Stimulated activated CD4-positive, alpha-beta T cell treated with anti-CD3 and anti-CD28 coated beads, Interleukin-4, amount 100 ng/mL, for 24 hours (primary cell): Measurements from ENCODE around the gene NDST1.

Experiments used
- DNase-seq: peaks from one replicate; pipeline ENCODE4 v3.0.0-alpha.2; 2020

NDST1 gene

DNA sequence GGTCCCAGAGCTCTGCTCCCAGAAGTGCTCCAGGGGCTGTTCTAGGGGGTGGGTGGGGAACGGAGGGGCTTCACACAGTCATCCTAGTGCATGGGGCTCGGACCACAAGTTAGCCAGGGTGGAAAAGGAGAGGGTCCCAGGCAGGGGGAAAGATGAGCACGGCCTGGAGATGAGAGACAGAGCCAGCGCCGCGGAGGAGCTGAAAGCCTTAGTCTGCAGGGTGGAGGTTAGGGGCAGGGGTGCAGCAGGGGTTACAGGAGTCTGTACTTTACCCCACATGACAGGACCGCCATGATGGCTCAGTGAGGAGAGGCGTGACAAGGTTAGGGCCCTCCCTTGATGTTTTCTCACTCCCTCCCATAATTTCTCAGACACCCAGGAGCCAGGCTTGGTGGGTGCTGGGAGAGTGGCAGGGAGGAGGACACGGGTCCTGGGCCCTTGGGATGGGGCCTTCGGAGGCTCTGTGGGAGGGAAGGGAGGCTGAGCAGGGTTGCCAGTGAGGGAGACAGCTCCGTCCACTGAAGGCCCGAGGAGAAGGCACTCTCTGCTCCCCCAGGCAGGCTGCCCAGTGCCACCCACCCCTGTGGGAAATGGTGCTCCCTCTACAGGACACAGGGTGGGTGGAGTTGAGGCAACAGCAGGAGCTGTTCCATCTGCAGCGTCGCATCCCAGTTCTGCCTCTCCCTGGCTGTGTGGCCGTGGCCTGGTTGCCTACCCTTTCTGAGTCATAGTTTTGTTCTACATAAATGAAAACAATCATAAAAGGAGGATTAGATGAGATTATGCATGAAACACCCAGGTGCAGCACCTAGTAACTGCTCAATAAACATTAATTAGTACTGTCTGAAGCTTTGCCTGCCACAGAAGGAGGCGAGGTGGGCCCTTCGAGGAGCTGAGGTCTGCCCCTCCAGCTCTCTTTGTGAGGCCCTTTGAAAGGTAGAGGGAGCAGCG lies 66.2 kb downstream of the NDST1 start:
- no peak for DNase-seq

DNA sequence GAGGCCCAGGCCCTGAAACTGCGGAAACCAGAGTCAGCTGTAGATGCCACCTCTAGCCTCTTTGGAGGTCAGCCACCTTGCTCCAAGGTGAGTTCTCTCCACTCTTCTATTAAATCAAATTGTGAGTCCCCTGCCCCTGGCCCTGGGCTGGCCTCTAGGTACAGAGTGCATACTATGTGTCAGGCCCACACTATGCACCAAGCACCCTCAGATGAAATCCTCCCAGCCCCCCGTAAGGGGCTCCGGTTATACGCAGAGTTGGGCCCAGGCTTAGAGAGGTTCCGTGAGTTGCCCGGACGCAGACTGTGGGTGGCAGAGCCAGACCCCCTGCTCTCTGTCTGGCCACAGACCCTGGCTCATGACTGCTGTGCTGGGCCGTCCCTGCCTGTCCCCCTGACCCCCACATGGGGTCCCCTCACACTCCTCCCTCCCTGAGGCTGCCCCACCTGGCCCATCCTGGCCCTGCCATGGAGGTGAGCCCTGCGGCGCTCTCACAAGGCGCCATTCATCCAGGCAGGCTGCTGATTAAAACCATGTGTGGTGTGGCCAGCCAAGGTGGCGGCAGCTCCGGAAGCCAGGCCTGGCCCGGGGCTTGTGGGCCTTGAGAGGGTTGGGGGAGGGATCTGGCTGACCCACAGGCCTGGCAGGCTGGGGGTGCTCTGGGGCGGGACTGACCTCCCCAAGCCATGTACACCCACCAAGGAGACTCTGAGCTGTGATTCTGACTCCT lies 67.1 kb downstream of the NDST1 start:
- DNase-seq: no peak

DNA sequence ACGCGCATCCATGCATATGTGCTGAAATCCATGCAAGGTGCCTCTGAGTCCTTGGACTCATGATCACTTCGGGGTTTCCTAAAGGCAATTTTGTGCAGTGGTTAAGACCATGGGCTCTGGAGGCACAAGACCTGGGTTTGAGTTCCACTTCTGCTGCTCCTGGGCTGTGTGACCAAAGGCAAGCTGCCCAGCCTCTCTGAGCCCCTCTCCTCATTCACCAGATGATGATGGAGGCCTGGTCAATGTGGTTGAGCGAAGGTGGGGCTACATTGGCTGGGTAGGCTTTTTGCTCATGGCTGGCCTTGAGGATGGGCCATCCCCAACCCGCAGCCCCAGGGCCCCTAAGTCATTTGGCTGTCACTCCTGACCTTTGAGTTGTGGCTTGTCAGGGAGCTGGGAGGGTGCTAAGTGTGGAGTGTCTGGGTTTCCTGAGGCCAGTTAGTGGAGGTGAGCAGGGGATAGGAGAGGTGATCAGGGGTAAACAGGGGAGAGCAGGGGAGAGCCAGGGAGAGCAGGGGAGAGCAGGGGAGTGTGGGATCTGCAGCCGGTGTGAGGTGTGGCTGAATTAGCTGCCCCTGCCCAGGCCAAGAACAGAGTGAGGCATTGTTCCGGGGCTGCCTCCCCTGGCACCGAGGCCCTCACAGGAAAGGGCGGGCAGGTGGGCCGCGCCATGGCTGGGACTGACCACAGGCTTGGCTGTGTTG lies 68.0 kb downstream of the NDST1 start:
- DNase-seq: no peak

- DNase-seq: no peak
These were observed 68.6 kb downstream of the NDST1 start for GRCh38 chr5:150576449-150576949.

DNA sequence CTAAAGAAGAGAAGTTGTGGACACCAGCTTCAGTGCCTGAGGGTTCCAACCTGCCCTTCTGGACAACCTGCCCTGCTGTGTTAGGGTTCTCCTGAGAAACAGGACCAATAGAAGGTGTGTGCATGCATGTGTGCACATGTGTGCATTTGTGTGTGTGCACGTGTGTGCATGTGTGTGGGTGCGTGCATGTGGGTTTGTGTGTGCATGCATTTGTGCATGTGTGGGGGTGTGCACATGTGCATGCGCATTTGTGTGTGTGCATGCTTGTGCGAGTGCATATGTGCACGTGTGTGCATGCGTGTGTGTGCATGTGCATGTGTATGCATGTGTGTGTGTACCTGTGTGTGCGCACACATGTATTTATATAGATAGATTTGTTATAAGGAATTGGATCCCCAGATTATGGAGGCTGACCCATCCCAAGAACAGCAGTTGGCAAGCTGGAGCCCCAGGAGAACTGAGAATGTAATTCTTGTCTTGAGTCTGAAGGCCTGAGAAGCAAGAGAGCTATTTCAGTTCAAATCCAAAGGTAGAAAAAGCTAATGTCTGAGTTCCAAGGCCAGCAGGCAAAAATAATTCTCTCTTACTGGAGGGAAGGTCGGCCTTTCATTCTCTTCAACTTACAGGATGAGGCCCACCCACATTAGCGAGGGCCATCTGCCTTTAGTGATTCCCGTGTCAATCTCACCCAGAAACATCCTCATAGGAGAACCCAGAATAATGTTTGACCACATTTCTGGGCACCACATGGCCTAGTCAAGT lies 69.6 kb downstream of the NDST1 start:
- no peak for DNase-seq

DNA sequence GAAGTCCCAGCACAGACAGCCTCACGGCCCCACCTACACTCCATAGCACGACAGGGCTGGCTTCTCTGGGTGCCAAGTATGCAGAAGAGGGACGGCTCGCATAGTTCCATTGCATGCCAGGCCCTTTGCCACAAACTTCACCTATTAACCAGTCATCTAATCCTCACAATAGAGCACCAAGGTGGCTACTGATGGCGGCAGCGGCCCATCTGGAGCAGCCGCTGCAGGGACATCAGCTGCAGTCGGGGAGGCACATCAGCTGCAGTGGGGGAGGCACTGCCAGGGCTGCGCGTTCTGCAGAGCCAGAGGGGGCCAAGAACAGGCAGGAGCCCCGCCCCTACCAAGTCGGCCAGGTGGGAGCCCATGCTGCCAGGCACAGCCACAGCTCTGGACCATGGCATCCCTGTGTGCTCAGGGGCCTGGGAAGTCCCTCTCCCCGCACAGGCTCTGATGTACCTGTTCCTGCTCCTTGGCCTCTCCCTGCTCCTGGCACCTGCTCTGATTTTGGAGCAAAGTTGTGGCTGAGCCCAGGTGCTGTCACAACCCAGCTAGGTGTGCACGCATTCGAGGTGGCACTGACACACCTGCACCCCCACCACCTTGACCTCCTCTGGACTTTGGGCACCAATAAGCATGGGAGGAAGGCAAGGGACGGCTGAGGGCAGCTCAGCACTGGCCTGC lies 71.0 kb downstream of the NDST1 start:
- no peak for DNase-seq

DNA sequence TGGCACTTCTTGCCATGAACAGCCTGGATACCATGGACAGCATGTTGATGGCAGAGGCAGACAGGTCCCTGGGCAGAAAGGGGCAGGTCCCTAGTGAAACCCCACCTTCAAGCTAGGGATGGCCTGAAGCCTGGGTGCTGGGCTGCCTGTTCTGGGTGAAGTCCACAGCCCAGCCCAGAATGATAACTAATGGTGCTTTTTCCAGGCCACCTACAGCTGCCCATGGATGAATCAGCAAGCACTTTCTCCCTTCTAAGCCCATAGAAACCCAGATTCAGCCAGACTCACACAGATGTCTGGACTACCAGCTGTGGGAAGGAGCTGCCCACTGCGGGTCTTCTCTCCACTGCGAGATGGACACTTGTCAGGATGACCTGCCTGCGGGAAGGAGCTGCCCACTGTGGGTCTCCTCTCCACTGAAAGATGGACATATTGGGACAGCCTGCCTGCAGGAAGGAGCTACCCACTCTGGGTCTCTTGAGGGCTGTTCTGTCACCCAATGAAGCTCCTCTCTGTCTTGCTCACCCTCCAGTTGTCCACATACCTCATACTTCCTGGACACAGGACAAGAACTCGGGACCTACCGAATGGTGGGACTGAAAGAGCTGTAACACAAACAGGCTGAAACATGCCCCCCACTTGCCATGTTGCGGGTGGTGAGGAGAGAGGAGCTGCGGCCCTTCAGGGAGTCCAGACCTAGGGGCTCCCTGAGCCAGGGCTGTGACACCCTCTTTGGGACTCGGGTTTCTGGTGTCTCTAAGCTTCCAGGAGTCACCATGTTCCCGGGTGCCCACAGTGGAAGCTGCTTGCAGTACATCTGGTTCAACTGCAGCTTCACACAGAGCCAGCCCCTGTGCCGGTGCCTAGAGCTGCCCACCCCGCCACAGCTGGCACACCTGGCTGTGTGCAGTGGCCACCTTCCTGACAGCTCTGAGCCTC lies 71.8 kb downstream of the NDST1 start:
- DNase-seq: no peak

- no peak for DNase-seq
These were observed 73.0 kb downstream of the NDST1 start for GRCh38 chr5:150580917-150581316.

GRCh38 chr5:150582241-150583109 lies 74.5 kb downstream of the NDST1 start:
- DNase-seq: no peak

- no peak for DNase-seq
These were observed 75.8 kb downstream of the NDST1 start for GRCh38 chr5:150583541-150584225.

DNA sequence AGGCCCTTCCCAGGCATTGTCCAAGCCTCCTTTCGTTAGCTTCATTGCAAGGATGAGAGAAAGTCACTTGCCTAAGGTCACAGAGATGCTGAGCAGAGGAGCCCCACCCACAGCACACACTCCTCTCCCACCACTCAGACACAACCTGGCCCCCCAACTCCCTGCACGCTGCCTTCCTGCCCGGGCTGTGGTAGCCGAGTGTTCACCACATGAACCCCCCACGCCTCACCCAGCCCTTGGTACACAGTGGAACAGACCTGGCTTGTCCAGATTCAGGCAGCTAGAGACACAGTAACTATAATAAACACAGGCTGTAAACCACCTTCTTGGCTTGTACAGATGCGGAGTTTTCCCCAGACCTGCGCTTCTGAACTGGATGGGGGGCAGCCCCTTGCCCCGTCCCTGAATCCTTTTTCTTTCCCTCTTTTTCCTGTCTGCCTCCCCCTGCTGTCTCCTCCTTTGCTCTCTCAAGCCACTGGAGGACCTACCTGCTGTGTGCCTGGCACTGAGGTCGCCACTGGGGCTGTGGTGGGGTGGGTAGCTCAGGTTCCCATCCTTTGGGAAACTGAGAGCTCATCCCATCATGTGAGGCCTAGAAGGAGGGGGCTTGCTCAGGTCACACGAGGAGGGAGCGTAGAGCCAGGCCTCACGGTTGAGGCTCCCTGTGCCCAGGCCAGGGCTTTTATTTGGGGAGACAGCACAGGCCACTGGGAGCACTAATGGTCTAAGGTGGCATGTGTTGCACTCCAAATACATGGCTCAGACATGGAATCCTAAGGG lies 76.8 kb downstream of the NDST1 start:
- DNase-seq: no peak

DNA sequence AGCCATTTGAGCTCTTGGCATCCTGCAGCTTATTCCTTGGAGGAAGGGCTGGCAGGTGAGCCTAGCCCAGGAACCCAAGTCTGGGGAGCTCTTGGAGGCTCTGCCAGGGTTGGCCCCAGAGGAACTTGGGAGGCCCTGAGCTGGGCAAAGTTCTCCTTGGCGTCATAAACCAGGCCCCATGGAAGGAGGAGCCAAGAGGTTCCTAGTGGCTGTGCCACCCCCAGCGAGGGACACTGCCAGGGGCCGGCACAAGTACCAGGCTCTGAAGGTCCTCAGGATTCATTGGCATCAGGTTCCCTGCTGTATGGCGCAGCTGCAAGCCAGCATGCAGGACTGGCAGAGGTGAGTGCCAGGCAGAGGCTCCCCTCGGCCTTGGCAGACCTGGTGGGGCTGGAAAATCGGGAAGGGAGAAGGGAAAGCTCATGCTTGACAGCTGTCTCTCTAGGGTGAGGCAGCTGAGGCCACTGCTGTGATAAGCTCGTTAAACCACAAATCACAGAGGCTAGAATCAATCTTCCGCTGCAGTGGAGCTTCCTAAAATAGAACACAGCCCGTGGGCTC lies 77.9 kb downstream of the NDST1 start:
- no peak for DNase-seq

DNA sequence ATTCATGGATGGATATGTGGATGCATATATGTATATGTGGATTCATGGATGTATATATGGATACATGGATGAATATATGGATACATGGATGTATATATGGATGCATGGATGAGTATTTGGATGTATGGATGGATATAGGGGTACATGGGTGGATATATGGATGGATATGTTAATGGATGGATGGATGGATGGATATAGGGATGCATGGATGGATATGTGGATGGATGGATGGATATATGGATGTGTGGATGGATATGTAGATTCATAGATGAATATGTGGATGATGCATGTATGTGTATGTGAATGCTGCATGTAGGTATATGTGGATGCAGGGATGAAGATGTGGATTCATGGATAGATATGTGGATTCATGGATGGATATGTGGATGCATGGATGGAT lies 79.1 kb downstream of the NDST1 start:
- DNase-seq: no peak

- no peak for DNase-seq
These were observed 80.1 kb downstream of the NDST1 start for GRCh38 chr5:150587856-150588595.

GRCh38 chr5:150588596-150588890 lies 80.6 kb downstream of the NDST1 start:
- no peak for DNase-seq

- DNase-seq: no peak
These were observed 82.1 kb downstream of the NDST1 start for GRCh38 chr5:150589862-150590601.
